NCI-H2029 (cell line): ENCODE data around the gene NELFCD.
"Not testable (repeated sequence)": the region's sequence is repeated elsewhere in the genome, so short reads cannot be mapped to it uniquely, and the experiment has no call there.

Experiments used
- DNase-seq: peaks from one replicate; lab custom pipeline; 2025; lab: John Stamatoyannopoulos, UW

Gene NELFCD

GRCh38 chr20:59025511-59025910 lies 44.5 kb downstream of the NELFCD start:
- DNase-seq = no peak

DNA sequence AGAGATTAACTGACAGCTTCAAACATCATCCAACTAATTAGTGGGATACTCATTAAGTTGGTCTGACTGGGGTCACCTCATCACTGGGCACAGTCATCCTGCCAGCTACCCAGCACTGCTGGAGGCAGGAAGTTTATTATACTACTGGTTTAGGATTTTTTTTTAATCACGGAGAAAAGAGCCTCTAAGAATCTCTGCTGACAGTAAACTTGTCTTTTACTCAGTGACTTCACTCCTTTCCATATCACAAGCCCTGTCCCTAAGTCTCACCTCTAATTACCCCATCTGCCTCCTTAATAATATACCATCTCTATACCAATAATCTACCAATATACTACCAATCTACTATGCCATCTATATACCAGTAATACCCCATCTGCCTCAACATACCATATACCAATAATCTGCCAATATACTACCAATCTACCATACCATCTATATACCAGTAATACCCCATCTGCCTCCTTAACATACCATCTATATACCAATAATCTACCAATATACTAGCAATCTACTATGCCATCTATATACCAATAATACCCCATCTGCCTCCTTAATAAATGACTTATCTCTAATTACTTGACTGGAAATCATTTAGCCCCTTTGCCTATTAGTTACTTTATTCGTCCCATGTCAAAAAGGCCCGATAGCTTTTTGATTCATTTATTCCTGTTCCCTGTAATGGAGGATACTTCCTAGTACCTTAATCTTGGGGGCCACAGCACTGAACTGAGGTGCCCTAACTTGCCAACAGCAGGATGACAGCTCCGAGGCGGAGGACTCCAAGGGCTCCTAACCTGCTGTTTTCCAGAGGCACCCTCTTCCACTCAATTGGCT lies 46.1 kb downstream of the NELFCD start:
- DNase-seq = no peak

DNA sequence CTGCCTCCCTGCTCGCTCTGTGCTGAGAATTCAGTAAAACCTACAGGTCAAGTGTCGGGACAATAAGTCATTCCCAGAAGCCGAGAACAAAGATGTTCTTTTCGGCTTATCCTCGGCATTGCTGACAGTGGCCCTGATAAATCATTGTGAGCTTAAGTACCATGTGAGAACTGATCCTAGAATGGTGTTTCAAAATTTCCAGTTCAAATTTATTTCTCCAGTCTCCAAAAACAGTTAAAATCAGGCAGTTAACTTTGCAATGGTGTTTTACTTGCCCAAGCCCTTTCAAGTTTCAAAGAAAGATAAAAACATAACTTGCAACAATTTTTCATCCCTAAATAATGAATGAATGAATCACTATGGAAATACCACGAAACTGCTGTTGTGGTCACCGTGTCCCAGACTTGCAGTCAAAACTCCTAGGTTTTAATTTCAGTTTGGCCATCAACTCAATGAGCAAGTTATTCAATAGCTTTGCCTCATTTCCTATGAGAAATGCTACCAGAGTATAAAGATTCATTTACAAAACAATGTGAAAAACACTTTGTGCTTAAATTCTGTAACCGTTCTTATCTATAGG lies 46.8 kb downstream of the NELFCD start:
- DNase-seq = no peak

GRCh38 chr20:59028812-59029211 lies 47.8 kb downstream of the NELFCD start:
- no peak for DNase-seq

GRCh38 chr20:59030911-59031563 lies 50.0 kb downstream of the NELFCD start:
- DNase-seq = no peak

DNA sequence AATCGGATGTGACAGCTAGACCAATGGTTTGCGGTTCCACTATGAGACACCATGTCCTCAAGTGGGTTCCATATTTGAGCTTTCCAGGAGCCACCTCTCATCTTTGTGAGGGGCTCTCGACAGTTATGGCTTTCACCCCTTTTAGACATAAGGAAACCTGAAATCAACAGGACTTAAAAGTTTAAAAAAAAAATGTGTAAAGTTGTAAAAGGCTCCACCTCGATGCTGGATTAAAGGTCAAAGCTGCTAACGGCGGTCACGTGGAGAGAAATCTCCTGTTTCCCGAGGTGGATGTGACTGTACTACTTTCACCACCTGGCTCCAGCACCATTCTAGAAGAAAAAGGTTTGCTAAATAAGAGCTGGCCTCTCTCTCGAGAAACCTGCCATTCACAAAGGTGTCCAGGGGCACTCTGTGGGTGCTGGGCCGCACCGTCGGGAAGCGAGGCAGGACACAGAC lies 50.5 kb downstream of the NELFCD start:
- no peak for DNase-seq

GRCh38 chr20:59032023-59032712 lies 51.1 kb downstream of the NELFCD start, which contains the start of gene ATP5F1E:
ATP5F1E (minus strand) TSS chr20:59032335; CDS start chr20:59032251, 84 bp downstream.
- peak; percentile 95 for DNase-seq

DNA sequence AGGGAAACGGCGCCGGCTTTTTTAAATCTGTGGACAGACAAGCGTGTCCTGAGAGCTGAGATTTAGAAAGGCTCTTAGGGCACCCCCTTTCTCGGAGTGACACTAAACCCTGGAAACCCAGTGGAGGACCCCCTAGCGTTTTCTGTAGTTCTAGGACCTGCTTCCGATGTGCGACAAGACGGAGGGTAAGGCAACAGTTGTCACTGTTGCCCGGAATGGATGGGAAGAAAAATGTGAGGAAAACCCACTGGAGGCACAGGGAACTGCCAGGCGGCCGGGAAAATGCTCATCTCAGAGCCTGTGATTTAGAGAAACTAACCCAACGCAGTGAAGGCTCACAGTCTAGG lies 51.6 kb downstream of the NELFCD start:
- DNase-seq = no peak

- DNase-seq = no peak
These were observed 52.0 kb downstream of the NELFCD start for GRCh38 chr20:59033093-59033492.

GRCh38 chr20:59033616-59034165 lies 52.6 kb downstream of the NELFCD start:
- no peak for DNase-seq

DNA sequence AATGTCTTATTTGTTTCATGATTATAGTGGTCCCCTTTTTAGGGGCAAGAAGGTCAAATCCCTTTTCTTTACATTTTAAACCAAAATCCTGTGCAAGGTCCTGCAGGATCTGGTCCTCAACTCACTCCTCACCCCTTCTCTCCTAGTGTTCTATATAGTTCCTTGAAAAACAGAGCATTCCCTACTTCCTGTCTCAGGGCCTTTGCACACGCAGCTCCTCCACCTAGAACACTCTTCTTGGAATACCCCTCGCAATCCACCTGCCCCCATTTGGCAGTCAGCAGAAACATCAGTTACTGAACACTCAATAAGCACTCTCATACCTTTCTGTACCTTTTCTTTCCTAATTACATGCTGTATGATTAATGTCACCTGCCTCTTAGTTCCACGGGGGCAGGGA lies 54.3 kb downstream of the NELFCD start:
- DNase-seq = no peak

DNA sequence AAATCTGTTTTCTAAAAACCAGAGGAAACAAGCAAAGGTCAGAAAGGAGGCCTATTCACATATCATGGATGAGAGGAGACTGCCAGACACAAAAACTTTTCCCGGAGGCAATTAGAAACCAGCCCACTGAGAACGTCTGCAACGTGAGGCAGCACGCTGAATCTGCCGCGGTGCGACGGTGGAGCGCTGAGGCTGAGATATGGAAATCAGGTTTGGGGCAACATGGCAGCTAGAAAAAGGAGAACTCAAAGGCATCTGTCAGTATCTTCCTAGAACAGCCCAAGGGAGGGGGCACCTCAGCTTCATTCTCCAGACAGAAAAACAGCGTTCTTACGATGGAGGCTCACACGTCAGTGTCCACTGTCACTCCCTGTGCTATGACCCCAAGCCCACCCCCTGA lies 56.3 kb downstream of the NELFCD start:
- no peak for DNase-seq

- no peak for DNase-seq
These were observed 58.2 kb downstream of the NELFCD start for GRCh38 chr20:59039233-59039632.

- no peak for DNase-seq
These were observed 59.6 kb downstream of the NELFCD start for GRCh38 chr20:59040667-59041066.

DNA sequence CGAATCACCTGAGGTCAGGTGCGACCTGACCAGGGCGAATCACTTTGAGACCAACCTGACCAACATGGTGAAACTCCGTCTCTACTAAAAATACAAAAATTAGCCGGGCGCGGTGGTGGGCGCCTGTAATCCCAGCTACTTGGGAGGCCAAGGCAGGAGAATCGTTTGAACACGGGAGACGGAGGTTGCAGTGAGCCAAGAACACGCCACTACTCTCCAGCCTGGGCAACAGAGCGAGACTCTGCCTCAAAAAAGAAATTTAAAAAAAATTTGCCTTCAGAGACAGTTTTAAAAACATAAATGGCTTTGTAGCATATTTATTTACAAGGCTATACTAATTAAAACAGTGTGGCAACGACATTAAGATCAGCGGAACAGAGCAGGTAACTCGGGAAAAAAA lies 60.4 kb downstream of the NELFCD start:
- DNase-seq = not testable (repeated sequence)

DNA sequence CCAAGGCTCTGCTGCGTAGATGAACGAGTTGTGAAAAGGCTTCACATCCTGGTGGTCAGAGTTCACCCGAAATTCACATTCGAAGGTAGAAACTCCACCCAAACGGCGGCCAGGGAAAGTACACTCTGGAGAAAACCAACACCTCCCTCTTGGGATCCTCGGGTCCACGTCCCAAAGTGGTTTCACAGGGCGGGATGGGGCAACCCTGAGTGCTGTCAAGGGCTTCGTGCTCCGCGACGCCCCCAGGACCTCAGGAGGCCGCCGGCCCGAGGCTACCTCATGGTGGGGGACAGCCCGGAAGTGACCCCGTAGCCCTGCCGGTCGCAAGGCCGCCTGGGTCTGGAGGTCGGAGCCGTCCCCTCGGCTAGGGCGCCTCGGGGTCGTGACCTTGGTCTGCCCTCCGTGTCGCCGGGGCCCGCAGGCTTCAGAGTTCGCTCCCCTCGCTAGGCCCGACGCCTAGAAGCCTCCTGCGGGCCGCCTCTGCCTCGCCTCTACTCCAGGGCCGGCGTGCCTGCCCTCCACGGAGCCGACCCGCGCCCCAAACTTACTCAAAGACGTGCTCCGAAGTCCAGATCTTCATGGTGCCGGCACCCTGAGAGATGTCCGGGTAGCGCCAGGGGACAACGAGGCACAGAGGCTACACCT lies 61.2 kb downstream of the NELFCD start, which contains the start of gene PRELID3B:
TSS of gene PRELID3B (minus strand) at position 636 of the 645 bp plus-strand sequence. CDS start at position 580, 56 bp downstream.
- no peak for DNase-seq

GRCh38 chr20:59042796-59043631 lies 62.0 kb downstream of the NELFCD start:
- peak; percentile 93 for DNase-seq

GRCh38 chr20:59043698-59044097 lies 62.6 kb downstream of the NELFCD start:
- DNase-seq = no peak

GRCh38 chr20:59044295-59044694 lies 63.2 kb downstream of the NELFCD start:
- no peak for DNase-seq
